ENCODE results near the gene C1orf167.

C1orf167 gene

DNA sequence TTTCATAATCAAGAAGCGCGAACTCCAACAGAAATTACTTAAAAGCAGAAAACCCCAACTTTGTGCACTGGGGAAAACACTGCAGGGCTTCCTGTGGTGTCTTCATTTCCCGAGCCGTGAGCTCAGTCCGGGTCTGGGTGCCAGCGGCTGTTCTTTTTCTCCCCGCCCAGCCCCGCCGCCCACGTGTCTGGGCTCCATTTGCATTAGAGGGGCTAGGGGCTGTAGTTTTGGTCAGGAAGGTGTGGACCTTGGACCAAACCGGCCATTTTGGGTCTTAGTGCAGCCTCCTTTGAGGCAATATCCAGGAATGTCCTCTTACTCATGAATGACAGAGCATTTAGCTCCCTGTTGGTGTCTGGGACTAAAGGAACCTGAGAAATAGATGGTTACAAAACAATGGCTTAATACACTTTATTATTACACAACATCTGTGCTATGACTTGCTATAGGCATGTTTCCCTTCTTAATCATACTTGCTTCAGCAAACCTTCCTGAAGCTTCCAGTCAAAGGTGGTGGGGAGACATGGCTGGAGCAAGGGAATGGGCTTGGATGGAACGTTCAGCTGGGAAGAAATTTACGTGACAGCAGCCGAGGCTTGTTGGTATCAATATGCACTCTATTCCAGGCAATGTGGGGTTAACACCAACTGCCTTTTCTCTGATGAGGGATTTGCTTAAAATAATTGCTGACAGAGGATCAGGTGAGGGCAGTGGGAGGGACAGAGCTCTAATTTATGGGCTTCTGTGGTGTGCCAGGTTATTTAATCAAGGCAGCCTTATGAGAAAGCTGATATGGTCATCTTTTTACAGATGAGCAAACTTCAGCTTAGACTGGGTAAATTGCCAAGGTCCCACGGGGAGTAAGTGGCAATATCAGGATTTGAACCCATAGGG is 25.0 kb upstream of the C1orf167 start:
- no peak for DNase-seq (ENCODE audit: low read depth)

DNA sequence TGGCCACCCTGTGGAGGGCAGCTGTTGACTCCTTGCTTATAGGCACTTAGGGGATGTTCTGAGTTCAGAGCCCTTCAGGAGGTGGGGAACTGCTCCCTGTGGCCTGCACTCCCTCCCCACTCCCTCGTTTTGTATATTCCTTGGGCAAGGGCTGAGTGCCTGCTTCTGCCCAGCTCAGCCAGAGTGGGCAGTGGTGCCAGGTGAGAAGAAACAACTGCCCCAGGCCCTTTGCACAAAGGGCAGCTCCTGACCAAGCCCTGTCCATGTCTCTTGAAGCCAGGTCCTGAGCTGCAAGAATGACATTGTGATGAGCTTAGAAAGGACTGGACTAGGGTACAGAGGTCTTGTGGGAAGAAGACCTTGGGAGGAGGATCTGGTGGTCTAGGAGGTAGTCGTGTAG is 23.9 kb upstream of the C1orf167 start:
- no peak for DNase-seq (ENCODE audit: low read depth)

DNA sequence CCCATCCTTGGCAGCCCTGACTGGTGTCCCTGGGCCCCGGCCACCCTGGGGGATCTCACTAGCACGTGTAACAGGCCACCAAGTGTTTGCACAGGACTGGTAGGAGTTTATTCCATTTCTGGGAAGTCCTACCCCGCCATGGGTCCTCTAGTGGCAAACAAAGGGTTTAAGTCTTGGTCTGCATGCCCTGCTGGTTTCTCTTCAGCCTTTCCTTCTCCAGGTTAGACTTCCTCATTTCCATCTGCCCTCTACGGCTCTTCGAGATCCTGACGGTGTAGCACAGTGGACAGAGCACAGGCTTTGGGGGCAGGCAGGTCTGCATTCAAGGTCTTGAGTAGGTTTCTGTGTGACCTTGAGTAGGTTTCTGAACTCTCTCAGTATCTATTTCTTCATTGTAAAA is 23.2 kb upstream of the C1orf167 start:
- no peak for DNase-seq (ENCODE audit: low read depth)

DNA sequence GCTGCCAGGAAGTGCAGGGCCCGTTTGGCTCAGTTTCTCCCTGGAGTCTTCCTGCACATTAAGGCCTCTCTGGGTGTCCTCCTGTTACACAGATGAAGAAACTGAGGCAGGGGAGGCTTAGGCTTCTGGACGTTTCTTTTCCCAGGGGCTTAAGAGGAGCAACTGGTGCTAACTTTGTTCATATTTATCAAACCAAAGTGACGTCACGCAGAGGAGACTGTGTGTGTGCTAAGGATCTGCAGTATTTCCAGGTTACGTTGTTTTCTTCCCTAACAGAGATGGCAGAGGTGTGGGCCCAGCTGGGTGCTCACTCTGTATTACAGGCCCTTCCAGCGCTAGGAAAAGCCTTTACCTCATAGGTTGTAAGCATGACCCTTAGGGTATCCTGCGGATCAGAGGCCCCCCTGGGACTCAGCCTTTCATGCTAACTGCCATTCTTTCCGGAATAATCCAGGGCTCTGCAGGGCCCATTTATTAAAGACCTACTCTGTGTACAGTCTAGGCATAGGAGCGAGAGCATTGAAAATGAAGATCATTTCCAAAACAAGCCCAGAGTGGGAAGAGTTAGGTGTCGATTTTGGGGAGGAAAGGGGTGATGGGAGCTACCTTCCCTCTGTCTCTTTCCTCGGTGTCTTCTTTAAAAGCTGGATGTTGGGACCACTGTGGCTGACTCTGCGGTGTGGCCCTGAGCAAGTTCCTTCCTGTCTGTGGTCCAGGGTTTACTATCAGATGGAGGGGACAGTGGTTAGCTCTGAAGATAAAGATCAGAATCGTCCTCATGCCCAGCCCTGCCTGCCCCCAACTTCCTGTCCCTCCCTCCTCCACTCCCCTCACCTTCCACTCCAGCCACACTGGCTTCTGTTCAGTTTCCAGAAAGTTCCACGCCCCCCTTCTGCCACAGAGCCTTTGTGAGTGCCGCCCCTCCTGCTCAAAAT is 21.5 kb upstream of the C1orf167 start:
- DNase-seq (ENCODE audit: low read depth) = peak; percentile 97

DNA sequence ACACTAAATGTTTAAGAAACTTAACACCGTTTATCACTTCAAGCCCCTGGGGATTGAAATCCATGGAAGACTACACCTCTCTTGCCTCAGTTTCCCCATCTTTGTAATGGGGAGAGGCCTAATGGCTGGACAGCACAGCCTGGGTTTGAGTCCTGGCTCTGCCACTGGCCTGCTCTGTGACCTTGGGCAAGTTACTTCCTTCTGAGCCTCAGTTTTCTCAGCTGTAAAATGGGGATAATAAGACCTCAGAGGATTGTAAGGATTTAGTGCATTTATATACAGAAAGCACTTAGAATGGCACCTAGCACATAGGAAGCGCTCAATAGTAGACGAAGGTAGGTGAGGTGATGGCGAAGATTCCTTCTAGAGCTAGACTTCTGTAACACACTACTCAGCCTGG is 20.5 kb upstream of the C1orf167 start:
- DNase-seq (ENCODE audit: low read depth) = no peak

DNA sequence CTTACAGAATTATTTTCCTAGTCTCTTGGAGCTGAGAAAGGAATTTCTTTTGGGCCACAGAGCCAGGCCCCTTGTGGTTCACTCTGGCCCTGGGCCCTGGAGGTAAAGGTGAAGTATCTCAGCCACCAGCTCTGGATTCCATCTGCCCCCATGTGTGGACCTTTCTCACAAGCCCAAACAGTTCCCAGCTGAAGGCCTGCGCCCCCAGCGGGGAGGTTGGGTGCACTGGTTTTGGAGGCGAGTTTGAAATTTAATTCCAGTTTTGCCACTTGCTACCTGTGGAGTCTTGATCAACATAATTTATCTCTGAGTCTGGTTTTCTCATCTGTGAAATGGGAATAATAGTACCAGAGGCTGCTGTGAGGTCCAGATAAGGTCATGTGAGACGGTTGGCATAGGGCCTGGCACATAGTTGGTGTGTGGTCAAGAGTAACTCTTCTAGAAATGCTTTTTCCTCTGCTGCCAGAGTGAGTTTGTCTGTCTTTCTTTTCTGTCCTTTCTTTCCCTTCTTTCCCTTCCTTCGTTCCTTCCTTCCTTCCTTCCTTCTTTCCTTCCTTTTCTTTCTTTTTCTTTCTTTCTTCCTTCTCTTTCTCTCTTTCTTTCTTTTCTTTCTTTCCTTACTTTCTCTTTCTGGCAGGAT is 20.0 kb upstream of the C1orf167 start:
- no peak for DNase-seq (ENCODE audit: low read depth)

DNA sequence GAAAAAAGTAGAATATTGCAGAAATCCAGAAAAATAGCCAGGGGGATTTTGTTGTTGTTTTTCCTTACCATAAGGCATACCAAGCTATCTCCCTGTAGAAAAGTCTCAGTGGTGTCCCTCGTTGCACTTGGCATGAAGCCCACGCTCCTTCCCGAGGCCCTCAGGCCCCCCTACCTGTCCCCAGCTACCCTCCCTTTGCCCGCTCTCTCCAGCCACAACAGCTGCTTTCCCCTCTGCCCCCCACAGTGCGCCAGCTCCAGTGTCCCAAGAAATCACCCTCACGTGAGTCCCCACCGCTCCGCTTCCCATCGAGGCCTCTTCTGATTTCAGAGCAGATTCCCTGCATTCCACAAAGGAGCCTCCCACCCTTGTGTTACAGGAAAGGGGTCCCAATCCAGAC is 17.7 kb upstream of the C1orf167 start:
- DNase-seq (ENCODE audit: low read depth) = no peak

DNA sequence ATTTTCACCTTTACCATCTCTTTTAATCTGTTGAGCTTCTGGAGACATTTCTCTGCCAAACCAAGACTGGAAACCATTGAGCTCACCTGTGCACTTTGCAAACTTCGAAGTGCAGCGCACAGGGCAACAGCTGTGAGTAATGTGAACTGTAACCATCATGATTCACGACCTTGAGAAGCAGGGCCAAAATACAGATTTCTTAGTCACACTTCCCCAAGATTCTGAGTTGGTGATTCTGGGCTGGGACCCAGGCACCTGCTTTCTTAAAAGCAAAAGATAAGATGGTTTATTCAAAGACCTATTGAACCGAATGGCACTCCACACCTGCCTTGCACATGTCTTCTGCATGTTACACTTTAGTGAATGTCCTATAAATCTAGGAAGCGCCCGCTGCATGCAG is 15.9 kb upstream of the C1orf167 start:
- no peak for DNase-seq (ENCODE audit: low read depth)

DNA sequence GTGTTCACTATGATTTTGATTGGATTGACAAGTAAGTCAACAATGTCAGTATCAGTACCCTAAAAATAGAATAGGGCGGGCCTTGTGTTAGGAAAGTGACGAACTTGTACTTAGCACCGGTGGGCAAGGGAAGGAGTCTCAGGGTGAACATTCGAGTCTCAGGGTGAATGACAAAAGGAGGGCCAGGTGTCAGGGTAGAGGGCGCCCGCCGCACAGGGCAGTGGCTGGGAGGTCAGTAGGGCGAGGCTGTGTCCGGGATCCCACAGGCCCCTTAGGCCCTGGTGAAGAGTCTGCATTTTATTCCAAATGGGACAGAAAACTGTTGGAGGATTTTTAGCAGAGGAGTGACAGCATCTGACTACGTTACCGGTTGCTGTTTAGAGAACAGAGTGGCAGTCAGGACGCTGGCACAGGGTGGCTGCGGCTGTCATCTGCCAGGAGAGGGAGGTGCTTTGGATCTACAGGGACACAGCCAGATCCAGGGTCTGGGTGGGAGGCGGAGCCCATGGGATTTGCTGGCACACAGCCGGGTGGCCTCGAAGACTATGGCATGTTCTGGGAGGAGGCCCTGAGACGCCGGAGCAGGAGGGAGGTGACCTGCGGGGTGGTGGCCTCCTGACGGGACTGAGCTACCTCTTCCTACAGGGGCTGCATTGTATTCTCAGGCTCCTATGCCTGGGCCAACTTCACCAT is 15.1 kb upstream of the C1orf167 start:
- no peak for DNase-seq (ENCODE audit: low read depth)

DNA sequence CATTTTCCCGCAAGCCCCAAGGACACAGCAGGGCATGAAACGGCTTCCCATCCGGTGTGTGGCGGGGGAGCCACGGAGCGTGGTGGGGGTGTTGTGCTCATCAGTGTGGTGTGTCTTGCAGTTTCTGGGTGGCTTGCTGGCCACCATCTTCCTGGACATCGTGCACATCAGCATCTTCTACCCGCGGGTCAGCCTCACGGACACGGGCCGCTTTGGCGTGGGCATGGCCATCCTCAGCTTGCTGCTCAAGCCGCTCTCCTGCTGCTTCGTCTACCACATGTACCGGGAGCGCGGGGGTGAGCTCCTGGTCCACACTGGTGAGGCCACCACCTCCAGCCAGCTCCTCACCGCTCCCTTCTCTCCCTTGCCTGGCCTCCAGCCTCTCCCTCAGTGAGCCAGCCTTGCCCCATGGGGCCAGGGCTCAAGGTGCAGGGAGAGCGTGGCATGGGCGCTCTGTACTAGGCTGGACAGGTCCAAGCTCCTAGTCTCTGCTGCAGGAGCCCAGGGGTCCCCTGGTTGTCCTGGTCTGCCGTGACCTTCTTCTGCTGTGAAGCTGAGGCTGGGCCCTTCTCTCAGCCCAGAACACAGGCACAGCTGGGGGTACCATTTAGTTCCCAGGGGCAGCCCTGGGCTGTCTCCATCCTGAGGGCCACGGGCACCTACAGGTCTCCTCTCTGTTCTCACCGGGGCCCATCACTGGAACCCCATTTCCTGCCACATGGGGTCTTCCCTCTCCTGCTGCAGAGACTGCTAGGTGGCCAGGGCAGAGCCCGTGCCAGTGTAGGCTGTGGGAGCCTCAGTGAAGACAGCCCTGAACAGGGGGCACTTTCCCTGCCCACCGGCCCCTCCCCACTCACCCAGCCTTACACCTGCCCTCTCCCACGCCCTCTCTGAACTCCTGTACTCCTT is 13.4 kb upstream of the C1orf167 start:
- no peak for DNase-seq (ENCODE audit: low read depth)

DNA sequence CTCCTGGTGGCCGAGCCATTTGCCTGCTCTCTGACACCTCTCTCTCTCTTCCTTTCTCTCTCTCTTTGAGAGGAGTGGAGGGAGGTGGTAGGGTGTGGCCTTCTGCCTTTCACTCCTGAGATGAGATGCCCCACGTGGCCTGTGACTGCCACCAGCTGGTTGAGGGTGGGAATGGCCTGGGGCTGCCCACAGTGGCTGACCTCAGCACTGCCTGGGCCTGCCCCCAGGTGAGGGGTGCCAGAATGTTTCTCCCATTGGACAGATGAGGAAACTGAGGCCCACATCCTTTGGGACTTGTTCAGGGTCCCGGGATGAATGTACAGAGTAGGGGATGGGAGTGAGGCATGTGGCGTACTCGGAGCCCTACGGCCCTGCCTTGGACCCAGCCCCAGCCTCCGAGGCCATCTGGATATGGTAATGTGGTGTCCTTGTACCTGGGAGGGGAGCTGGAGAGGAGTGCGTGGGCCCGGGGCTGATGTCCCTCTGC is 12.7 kb upstream of the C1orf167 start:
- DNase-seq (ENCODE audit: low read depth) = peak; percentile 53

DNA sequence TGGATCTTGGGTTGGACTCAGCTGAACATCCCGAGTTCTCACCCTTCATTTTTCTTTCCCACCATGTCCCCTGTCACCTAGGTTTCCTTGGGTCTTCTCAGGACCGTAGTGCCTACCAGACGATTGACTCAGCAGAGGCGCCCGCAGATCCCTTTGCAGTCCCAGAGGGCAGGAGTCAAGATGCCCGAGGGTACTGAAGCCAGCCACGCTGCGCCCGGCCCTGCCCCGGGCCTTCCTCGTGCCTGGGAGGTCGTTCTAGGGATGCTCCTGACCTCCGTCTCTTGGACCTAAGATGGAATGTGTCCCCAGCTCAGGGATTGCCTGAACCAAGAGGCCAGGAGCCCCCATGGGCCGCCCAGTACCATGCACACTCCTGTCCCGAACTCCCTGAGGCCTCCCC is 12.0 kb upstream of the C1orf167 start:
- DNase-seq (ENCODE audit: low read depth) = no peak

DNA sequence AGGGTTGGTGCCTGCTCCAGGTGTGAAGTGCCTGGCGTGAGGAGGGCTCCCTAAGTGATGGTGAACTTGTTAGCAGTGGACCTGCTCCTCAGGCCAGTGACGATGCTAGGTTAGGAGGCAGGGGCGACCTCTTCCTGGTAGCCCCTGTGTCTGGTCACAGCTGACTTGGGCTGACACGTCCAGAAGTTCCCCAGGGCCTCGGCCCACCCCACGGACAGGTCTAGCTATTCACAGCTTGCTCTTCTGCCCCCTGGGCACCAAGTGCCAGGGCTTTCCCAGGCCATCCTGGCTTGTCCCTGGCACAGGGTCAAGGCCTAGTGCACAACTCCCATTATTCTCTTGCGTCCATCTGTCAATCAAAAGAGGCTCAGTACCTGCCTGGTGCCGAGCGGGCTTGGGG is 10.9 kb upstream of the C1orf167 start:
- DNase-seq (ENCODE audit: low read depth) = no peak

DNA sequence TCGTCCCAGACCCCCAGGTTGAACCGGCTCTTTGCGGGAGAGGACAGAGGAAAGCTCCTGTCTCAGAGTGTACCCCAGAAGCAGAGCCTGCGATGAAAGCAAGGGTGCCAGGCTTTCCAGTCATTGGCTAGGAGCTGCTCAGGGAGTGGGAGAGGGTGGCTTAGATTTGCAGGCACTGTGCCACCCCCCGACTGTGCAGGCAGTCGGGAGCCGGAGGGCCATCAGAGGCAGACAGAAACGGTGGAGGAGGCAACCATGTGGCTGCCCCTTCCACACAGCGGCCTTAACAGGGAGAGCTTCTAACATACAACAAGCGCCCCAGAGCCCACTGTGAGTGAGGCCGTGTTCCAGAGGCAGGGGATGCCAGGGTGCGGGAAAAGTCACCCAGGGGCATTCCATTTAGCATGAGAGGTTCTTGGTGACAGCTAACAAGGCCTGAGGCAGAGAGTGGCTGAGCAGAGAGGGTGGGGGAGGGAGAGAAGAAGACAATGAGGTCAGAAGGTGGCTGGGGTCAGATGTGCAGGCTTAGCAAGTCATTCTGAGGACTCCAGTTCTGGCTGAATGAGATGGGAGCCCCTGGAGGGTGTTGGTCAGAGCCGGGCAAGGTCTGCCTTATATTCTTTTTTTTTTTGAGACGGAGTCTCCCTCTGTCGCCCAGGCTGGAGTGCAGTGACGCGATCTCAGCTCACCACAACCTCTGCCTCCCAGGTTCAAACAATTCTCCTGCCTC is 9.5 kb upstream of the C1orf167 start:
- DNase-seq (ENCODE audit: low read depth) = no peak

DNA sequence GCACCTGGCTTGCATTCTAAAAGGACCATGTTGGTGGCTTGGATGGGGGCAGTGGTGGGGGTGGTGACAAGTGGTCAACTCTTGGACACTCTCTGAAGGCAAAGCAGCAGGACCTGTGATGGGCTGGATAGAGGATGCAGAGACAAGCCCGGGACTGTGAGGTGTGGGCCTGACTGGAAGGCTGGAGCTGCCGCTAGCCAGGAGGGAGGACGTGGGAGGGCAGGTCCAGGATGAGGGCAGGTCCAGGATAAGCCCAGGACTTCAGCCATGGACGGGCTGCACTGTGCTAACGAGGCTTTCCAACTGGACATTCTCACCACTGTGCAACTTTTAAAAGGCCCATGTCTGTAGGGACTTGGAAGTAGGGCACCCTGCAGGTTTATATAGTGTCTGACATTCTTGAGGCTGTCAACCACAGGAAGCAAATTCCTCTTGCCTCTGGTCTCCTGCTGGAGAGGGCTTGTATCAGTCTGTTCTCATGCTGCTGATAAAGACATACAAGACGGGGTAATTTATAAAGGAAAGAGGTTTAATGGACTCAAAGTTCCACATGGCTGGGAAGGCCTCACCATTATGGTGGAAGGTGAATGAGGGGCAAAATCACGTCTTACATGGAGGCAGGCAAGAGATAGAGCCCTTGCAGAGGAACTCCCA is 8.3 kb upstream of the C1orf167 start:
- DNase-seq (ENCODE audit: low read depth) = no peak

DNA sequence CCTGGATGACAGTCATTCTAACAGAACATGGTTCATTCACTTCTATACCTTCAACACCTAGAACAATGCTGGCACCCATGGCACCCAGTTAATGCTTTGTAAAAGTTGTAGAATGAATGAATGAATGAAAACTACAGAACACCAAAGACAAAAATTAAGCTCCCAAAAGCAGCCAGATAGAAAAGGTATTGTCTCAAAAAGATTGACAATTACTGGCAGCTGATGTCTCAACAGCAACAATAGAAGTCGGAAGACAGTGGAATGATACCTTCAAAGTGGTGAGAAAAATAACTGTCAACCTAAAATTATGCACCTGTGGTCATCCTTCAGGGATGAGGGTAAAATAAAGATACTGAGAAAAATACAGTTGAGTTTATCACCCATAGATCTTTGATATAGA is 4.9 kb upstream of the C1orf167 start:
- DNase-seq (ENCODE audit: low read depth) = no peak

DNA sequence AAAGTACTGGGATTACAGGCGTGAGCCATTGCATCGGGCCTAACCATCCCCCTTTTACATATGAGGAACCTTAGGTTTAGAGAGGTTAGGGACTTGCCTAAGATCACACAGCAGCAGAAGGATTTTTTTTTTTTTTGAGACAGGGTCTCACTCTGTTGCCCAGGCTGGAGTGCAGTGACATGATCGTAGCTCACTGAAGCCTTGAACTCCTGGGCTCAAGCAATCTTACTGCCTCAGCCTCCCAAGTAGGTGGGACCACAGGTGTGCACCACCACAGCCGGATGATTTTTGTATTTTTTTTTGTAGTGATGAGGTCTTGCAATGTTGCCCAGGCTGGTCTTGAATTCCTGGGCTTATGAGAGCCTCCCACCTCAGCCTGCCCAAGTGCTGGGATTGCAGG is 2.2 kb upstream of the C1orf167 start:
- no peak for DNase-seq (ENCODE audit: low read depth)

DNA sequence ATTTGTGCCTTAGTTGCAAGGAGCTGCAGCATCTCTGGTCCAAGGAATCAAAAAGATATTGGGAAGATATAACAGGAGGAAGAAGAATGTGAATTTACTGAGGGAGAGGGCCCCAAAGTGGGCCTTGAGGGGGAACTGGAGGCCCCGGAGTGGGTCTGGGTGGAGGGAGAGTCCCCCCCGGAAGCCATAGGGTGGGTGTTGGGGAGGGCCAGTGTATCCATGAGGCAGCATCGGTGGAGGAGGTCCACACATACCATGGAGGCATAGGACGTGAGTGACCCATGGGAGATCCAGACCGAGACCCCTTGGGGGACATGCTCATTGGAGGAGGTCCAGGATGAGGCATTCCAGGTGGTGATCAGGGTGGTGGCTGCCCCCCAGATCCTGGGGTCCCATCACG is 708 bp upstream of the C1orf167 start:
- DNase-seq (ENCODE audit: low read depth) = no peak

DNA sequence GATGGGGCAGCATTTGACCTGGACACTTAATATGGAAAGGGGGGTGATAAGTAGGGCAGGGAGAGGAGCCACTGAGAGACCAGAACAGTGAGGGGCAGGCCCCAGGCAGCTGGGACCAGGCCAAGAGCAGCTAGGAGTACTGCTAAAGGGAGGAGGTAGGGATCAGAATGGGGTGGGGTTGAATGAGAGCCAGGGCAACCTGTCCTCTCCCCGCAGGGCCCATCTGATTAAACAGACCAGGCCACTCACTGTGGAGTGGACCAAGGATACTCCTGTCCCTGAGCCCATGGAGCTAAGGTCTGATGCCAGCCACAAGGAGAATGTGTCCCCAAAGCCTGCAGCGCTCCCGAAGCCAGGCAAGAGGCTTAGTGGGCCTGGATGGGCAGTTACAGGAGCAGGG is 2.1 kb downstream of the C1orf167 start:
- no peak for DNase-seq (ENCODE audit: low read depth)

DNA sequence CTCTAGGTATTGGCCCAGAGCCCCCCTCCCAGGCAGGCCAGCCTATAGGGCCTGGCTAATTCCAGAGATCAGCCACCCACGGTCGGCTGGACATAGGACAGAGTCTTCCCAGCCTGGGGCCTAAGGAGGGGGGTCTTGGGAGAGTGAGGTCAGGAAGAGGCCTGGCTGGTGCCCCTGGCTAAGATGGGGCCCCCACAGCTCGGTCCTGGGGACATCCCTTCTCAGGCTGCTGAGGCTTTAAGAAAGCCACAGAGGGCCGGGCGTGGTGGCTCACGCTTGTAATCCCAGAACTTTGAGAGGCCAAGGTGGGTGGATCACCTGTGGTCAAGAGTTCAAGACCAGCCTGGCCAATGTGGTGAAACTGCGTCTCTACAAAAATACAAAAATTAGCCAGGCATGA is 2.5 kb downstream of the C1orf167 start:
- DNase-seq (ENCODE audit: low read depth) = no peak

Data from CMK (cell line).